GM12875 (cell line): ENCODE results near the gene RNF212B.

Experiments used
- H3K4me3 ChIP-seq: one replicate; pipeline ENCODE4 v1.5.1; 2011; ENCODE audit warnings: low read depth, low read length, control low read depth
- TF ChIP-seq, protein P1 (sequence below): IDR thresholded peaks from 2 replicates; pipeline ENCODE4 v1.5.1; 2011; ENCODE audit warnings: low read depth, mild to moderate bottlenecking, control low read depth, inconsistent platforms, low read length, moderate library complexity, borderline replicate concordance; ENCODE audit not compliant: insufficient read depth

The RNF212B gene

DNA sequence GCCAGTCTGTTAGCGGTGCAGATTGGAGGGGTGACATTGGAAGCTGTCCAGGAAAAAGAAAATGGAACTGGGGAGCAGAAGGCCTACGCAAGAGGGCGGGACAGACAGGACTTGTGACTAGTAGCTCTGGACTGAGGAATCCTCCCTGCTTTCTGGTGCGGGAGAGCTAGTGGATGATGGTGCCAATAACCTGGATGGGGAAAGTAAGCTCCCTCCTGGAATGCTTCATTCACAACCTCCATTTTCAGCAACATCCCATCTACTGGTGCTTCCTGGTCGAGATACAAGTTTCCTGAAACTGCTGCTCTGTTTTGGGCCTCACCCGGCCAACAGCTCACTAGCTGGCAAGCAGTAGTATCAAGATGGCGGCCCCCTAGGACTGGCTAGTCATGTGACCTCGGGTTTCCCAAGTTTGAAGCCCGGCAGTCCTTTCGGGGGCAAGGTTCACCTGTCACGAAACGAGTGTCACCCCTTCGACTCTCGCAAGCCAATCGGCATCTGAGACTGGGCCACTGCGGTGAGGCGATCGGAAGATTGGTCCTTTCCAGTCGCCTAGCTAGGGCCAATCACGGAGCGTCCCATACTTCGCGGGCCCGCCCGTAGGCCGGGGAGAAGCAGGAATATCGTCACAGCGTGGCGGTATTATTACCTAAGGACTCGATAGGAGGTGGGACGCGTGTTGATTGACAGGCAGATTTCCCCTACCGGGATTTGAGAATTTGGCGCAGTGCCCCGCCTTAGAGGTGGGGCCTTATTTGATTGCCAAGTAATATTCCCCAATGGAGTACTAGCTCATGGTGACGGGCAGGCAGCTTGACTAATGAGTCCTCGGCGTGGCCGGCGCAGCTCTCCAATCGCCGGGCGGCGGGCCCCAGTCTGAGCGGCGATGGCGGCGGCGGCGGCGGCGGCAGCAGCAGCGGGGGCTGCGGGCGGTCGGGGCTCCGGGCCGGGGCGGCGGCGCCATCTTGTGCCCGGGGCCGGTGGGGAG lies 83.1 kb downstream of the RNF212B start, which contains the start of gene PABPN1:
PABPN1 (plus strand) TSS at position 874 of the 988 bp plus-strand sequence; CDS start at position 887, 13 bp downstream.
- TF ChIP-seq, protein P1, sequence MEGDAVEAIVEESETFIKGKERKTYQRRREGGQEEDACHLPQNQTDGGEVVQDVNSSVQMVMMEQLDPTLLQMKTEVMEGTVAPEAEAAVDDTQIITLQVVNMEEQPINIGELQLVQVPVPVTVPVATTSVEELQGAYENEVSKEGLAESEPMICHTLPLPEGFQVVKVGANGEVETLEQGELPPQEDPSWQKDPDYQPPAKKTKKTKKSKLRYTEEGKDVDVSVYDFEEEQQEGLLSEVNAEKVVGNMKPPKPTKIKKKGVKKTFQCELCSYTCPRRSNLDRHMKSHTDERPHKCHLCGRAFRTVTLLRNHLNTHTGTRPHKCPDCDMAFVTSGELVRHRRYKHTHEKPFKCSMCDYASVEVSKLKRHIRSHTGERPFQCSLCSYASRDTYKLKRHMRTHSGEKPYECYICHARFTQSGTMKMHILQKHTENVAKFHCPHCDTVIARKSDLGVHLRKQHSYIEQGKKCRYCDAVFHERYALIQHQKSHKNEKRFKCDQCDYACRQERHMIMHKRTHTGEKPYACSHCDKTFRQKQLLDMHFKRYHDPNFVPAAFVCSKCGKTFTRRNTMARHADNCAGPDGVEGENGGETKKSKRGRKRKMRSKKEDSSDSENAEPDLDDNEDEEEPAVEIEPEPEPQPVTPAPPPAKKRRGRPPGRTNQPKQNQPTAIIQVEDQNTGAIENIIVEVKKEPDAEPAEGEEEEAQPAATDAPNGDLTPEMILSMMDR, result no peak
- peak within 1 kb of the TSS; percentile 54 for H3K4me3 ChIP-seq

DNA sequence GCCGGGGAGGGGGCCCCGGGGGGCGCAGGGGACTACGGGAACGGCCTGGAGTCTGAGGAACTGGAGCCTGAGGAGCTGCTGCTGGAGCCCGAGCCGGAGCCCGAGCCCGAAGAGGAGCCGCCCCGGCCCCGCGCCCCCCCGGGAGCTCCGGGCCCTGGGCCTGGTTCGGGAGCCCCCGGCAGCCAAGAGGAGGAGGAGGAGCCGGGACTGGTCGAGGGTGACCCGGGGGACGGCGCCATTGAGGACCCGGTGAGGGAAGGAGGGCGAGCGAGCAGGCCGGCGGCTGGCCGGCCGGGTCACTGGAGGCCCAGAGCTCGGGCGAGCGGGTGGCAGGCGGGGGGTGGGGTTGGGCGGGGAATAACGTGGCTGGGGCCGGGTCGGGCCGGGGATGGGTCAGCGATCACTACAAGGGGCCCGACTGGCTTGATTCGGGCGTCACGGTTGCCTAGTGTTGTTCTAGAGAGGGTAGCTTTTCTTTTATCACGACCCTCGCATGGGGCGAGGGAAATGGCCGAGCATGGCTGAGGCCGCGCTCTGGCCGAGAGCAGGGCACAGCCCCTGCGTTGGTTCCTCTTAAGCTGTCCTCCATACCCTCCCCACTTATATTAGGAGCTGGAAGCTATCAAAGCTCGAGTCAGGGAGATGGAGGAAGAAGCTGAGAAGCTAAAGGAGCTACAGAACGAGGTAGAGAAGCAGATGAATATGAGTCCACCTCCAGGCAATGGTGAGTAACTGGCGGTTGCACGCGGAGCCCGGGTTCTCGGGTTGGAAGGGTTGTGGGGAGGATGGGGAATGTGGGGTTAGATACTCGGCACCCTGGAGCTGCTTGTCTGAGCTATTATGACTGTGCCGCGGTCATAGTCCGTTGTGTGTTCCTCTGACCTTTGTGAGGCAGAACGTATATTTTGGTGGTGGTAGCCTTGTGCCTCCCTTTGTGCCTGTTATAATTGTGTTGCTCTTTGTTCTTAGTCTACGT lies 84.1 kb downstream of the RNF212B start:
- peak overlapping the region; percentile 54 for H3K4me3 ChIP-seq
- TF ChIP-seq, protein P1, result no peak
